Sigmoid colon (tissue), 7 donors: Measurements from ENCODE around the gene RFFL. TPM values are rescaled to one million over a fixed set of nuclear protein-coding genes. Genes with fewer than 3 reads are reported as not detected.

Source experiments
- DNase-seq: peaks from one replicate; pipeline ENCODE4 v3.0.0-alpha.2; 2019
- H3K27ac ChIP-seq, 4 donors: fragments of 200-600 bp; sonication (generic); one replicate each; pipeline ENCODE4 v1.5.1; 2016 to 2019; ENCODE audit warnings: mild to moderate bottlenecking in 1 of 4
- H3K27me3 ChIP-seq, 3 donors: fragments of 200-600 bp; sonication (generic); one replicate each; pipeline ENCODE4 v1.5.1; 2019; ENCODE audit warnings: mild to moderate bottlenecking in 1 of 3
- H3K36me3 ChIP-seq, 4 donors: fragments of 200-600 bp; sonication (generic); one replicate each; pipeline ENCODE4 v1.5.1; 2016 to 2019
- H3K4me1 ChIP-seq, 4 donors: fragments of 200-600 bp; sonication (generic); one replicate each; pipeline ENCODE4 v1.5.1; 2017 to 2019
- H3K4me3 ChIP-seq, 4 donors: fragments of 200-600 bp; sonication (generic); one replicate each; pipeline ENCODE4 v1.5.1; 2017 to 2019; ENCODE audit warnings: mild to moderate bottlenecking in 2 of 4, moderate library complexity in 1 of 4
- H3K9me3 ChIP-seq, 4 donors: fragments of 200-600 bp in 3 of 4; sonication (generic) in 3 of 4; one replicate each; pipeline versions ENCODE4 v1.5.1 to v1.6.1; 2013 to 2019
- CTCF ChIP-seq, 4 experiments: fragments of 450-650 bp in 3 of 4; fragments of 200-600 bp in 1 of 4; IDR thresholded peaks; one replicate each; pipeline ENCODE4 v1.5.1; 2016 to 2019; ENCODE audit warnings: antibody characterized with exemption in 4 of 4, mild to moderate bottlenecking in 3 of 4, moderate library complexity in 2 of 4
- EP300 ChIP-seq, 4 donors: sonication (generic); formaldehyde crosslinking; IDR thresholded peaks; one replicate each; pipeline ENCODE4 v1.6.1; 2017; ENCODE audit warnings: antibody characterized with exemption in 4 of 4
- POLR2A ChIP-seq, 2 donors: fragments of 450-650 bp; IDR thresholded peaks; one replicate each; pipeline ENCODE4 v1.6.1; 2016; ENCODE audit warnings: antibody characterized with exemption in 2 of 2, mild to moderate bottlenecking in 2 of 2, moderate library complexity in 2 of 2
- POLR2AphosphoS5 ChIP-seq, 4 donors: sonication (generic); formaldehyde crosslinking; IDR thresholded peaks; one replicate each; pipeline ENCODE4 v1.6.1; 2017; ENCODE audit warnings: antibody characterized with exemption in 4 of 4
- WGBS, 2 donors: extraction: QIAGEN DNeasy Blood & Tissue Kit; methylation state at CpG; one replicate each; pipeline ENCODE4 v1.1.7; 2013; 5-methylcytosine and 5-hydroxymethylcytosine counted together
- intact Hi-C: fragments of 100-400 bp; cut with DNase I; formaldehyde crosslinking; loops from one replicate; pipeline ENCODE4 v1.15.1; 2023
- polyA plus RNA-seq, 3 donors: library from polyadenylated mRNA; stranded (reverse); fragments of 200-250 nt; gene quantifications; one replicate each; pipeline ENCODE4 v1.2.3, GENCODE V29; 2013
- total RNA-seq, 4 donors: library from RNA; depleted of rRNA; stranded (reverse); fragments of >200 nt; gene quantifications; one replicate each; pipeline ENCODE4 v1.1.0, GENCODE V29; 2016
- donor health status: healthy with polysubstance abuse.
- donor health status: Bipolar disorder and iron deficiency.
- donor health status: healthy.

The RFFL gene
- total and polyA plus RNA-seq, 7 donors: 15.0 to 29.4 (median 22.9) TPM

GRCh38 chr17:35011671-35012216, 51.8 kb downstream of the RFFL start:
- peaks cover 0 to 7% (median 0%) of the 10 kb centered on the region in 4 donors for H3K4me1 ChIP-seq
- intact Hi-C loops: no loop called here
- H3K36me3 ChIP-seq: peaks cover 9 to 84% (median 35%) of the 10 kb centered on the region in 4 donors
- H3K27ac ChIP-seq: no peak overlapping the region
- no peaks in the 10 kb centered on the region for H3K9me3 ChIP-seq
- TF ChIP-seq POLR2A (IDR thresholded peaks at IDR 0.05) (no peak), EP300 (IDR thresholded peaks at IDR 0.05) (no peak), CTCF (IDR thresholded peaks at IDR 0.05) (no peak), POLR2AphosphoS5 (IDR thresholded peaks at IDR 0.05) (no peak)
- no peaks in the 10 kb centered on the region for H3K27me3 ChIP-seq
- WGBS, 2 donors: 88 to 95% methylated on average over 5 of the region's 5 CpGs
- no peak overlapping the region for H3K4me3 ChIP-seq
- DNase-seq: no peak

GRCh38 chr17:35010093-35010492, 53.4 kb downstream of the RFFL start:
- H3K36me3 ChIP-seq: peaks cover 9 to 72% (median 24%) of the 10 kb centered on the region in 4 donors
- no peak for TF ChIP-seq CTCF (IDR thresholded peaks at IDR 0.05)
- no peak for TF ChIP-seq EP300 (IDR thresholded peaks at IDR 0.05)
- no peak for TF ChIP-seq POLR2AphosphoS5 (IDR thresholded peaks at IDR 0.05)
- TF ChIP-seq POLR2A (IDR thresholded peaks at IDR 0.05): no peak
- peaks cover 0 to 7% (median 0%) of the 10 kb centered on the region in 4 donors for H3K4me1 ChIP-seq
- peak overlapping the region in 1 of 4 donors; percentile 16 for H3K27ac ChIP-seq
- H3K27me3 ChIP-seq: no peaks in the 10 kb centered on the region
- 65 to 79% methylated on average over 3 of the region's 3 CpGs for WGBS, 2 donors
- no peaks in the 10 kb centered on the region for H3K9me3 ChIP-seq
- no peak for DNase-seq
- H3K4me3 ChIP-seq: no peak overlapping the region
- intact Hi-C loops: no loop called here

GRCh38 chr17:35006961-35007360, 56.5 kb downstream of the RFFL start:
- Histone ChIP-seq H3K9me3 (no peaks in the 10 kb centered on the region), H3K4me1 (peaks cover 0 to 25% (median 19%) of the 10 kb centered on the region in 4 donors), H3K36me3 (peaks cover 4 to 55% (median 15%) of the 10 kb centered on the region in 4 donors), H3K27ac (peak overlapping the region in 1 of 4 donors; percentile 20), H3K27me3 (no peaks in the 10 kb centered on the region), H3K4me3 (no peak overlapping the region)
- 93 to 98% methylated on average over 1 of the region's 1 CpG for WGBS, 2 donors
- no peak for TF ChIP-seq POLR2A (IDR thresholded peaks at IDR 0.05)
- TF ChIP-seq POLR2AphosphoS5 (IDR thresholded peaks at IDR 0.05): no peak
- DNase-seq: no peak
- intact Hi-C loops: no loop called here

- TF ChIP-seq EP300 (IDR thresholded peaks at IDR 0.05) (no peak), POLR2A (IDR thresholded peaks at IDR 0.05) (no peak), CTCF (IDR thresholded peaks at IDR 0.05) (no peak), POLR2AphosphoS5 (IDR thresholded peaks at IDR 0.05) (peak in 2 of 4 donors; percentile 7 to 14)
- peaks cover 0 to 55% (median 16%) of the 10 kb centered on the region in 4 donors for H3K36me3 ChIP-seq
- 87 to 93% methylated on average over 4 of the region's 4 CpGs for WGBS, 2 donors
- H3K9me3 ChIP-seq: no peaks in the 10 kb centered on the region
- intact Hi-C loops: no loop called here
- H3K4me3 ChIP-seq: no peak overlapping the region
- H3K4me1 ChIP-seq: peaks cover 0 to 31% (median 26%) of the 10 kb centered on the region in 4 donors
- no peaks in the 10 kb centered on the region for H3K27me3 ChIP-seq
- DNase-seq: no peak
- H3K27ac ChIP-seq: peak overlapping the region in 1 of 4 donors; percentile 20
Measured at GRCh38 chr17:35006345-35006744, 57.2 kb downstream of the RFFL start.

GRCh38 chr17:35003778-35004177, 59.7 kb downstream of the RFFL start:
- WGBS, 2 donors: 91% methylated on average over 4 of the region's 4 CpGs
- Histone ChIP-seq H3K4me1 (peaks cover 0 to 51% (median 38%) of the 10 kb centered on the region in 4 donors), H3K27me3 (no peaks in the 10 kb centered on the region), H3K9me3 (no peaks in the 10 kb centered on the region), H3K27ac (peak overlapping the region; percentile 53 to 92 (median 82)), H3K36me3 (peaks cover 0 to 53% (median 14%) of the 10 kb centered on the region in 4 donors), H3K4me3 (no peak overlapping the region)
- intact Hi-C loops: loop anchor here (1.0 kb wide), 1 partner anchor 19 kb away; no protein-coding TSS in a partner anchor
- DNase-seq: no peak
- TF ChIP-seq EP300 (IDR thresholded peaks at IDR 0.05): no peak
- TF ChIP-seq POLR2AphosphoS5 (IDR thresholded peaks at IDR 0.05): no peak
- TF ChIP-seq CTCF (IDR thresholded peaks at IDR 0.05): no peak
- no peak for TF ChIP-seq POLR2A (IDR thresholded peaks at IDR 0.05)
